HCT116 (cell line): ENCODE results near the gene RELCH. TPM values are rescaled to one million over a fixed set of nuclear protein-coding genes. Genes with fewer than 3 reads are reported as not detected.

Source experiments
- ATAC-seq: fragments of 200-7000 bp; cut with Tn5 transposase; 2 replicates; pipeline ENCODE4 v1.9.1; 2020; ENCODE audit warnings: mild to moderate bottlenecking, moderate library complexity
- BruUV-seq: library from RNA; stranded (reverse); fragments of 400-500 nt; replicated peaks from 2 replicates; lab custom pipeline; 2021; lab: Mats Ljungman, UMichigan
- CTCF ChIA-PET: fragments of 300-600 bp; sonication (Branson Sonifier 250); formaldehyde crosslinking; loops from one replicate; lab custom pipeline; 2021; ENCODE audit warnings: antibody characterized with exemption; lab: Charles Lee
- POLR2A ChIA-PET: fragments of 300-600, 350-600 bp; sonication (Branson Sonifier 250); formaldehyde crosslinking; loops from one replicate; lab custom pipeline; 2021; ENCODE audit warnings: antibody characterized with exemption; lab: Charles Lee
- RAD21 ChIA-PET, 2 experiments: fragments of 300-600 bp; sonication (Branson Sonifier 250); formaldehyde crosslinking; loops; one replicate each; lab custom pipeline; 2023; ENCODE audit warnings: low total read pairs in 2 of 2; ENCODE audit not compliant: uncharacterized antibody in 2 of 2, unreplicated experiment in 2 of 2, low non-redundant PET in 1 of 2; lab: Charles Lee
- DNase-seq: peaks from one replicate; pipeline ENCODE4 v3.0.0-alpha.2; 2010; ENCODE audit warnings: low read depth, low spot score
- H2AFZ ChIP-seq: fragments of 200-600 bp; shearing (Covaris generic), sonication (generic); 2 replicates; pipeline ENCODE4 v1.6.1; 2017; ENCODE audit warnings: low read depth, mixed run types, mixed read lengths, antibody characterized with exemption, low read length; ENCODE audit not compliant: poor library complexity, severe bottlenecking
- H3K27ac ChIP-seq: 2 replicates; pipeline ENCODE4 v1.5.1; 2012; ENCODE audit warnings: low read depth, low read length
- H3K27me3 ChIP-seq: fragments of 200-600 bp; sonication (generic); 2 replicates; pipeline ENCODE4 v1.6.1; 2016; ENCODE audit warnings: mixed run types, low read length, mixed read lengths; ENCODE audit not compliant: insufficient read depth
- H3K36me3 ChIP-seq, 2 experiments: fragments of 200-500 bp in 1 of 2; fragments of 200-600 bp in 1 of 2; sonication (Bioruptor generic) in 1 of 2; sonication (generic) in 1 of 2; 2 replicates each; pipeline versions ENCODE4 v1.5.1 to v1.6.1; 2014 to 2016; ENCODE audit warnings: low read length in 2 of 2, inconsistent platforms in 1 of 2, mixed read lengths in 1 of 2, mixed run types in 1 of 2; ENCODE audit not compliant: insufficient read depth in 2 of 2, control insufficient read depth in 1 of 2
- H3K4me1 ChIP-seq, 2 experiments: fragments of 200-600 bp in 1 of 2; sonication (generic) in 1 of 2; 2 replicates each; pipeline versions ENCODE4 v1.5.1 to v1.6.1; 2012 to 2017; ENCODE audit warnings: low read length in 2 of 2, inconsistent platforms in 1 of 2, mild to moderate bottlenecking in 1 of 2, mixed read lengths in 1 of 2, mixed run types in 1 of 2, moderate library complexity in 1 of 2; ENCODE audit not compliant: insufficient read depth in 2 of 2, control insufficient read depth in 1 of 2
- H3K4me2 ChIP-seq: fragments of 200-600 bp; sonication (generic); 2 replicates; pipeline ENCODE4 v1.6.1; 2017; ENCODE audit warnings: mixed run types, low read length, mixed read lengths
- H3K4me3 ChIP-seq, 2 experiments: fragments of 200-600 bp in 1 of 2; sonication (generic) in 1 of 2; replicated peaks in 1 of 2; 2 replicates each; pipeline ENCODE4 v1.5.1; 2011 to 2016; ENCODE audit warnings: low read length in 2 of 2, control low read depth in 1 of 2, low read depth in 1 of 2, mild to moderate bottlenecking in 1 of 2, mixed read lengths in 1 of 2, mixed run types in 1 of 2
- H3K79me2 ChIP-seq: fragments of 200-600 bp; sonication (generic); 2 replicates; pipeline ENCODE4 v1.6.1; 2017; ENCODE audit warnings: mild to moderate bottlenecking, mixed run types, low read length, moderate library complexity, mixed read lengths; ENCODE audit not compliant: insufficient read depth
- H3K9ac ChIP-seq: fragments of 200-600 bp; sonication (generic); 2 replicates; pipeline ENCODE4 v1.6.1; 2016; ENCODE audit warnings: low read length, mixed read lengths
- H3K9me2 ChIP-seq: fragments of 200-600 bp; sonication (generic), shearing (Covaris generic); 2 replicates; pipeline ENCODE4 v1.6.1; 2017; ENCODE audit warnings: mixed run types, mild to moderate bottlenecking, moderate library complexity; ENCODE audit not compliant: insufficient read depth
- H3K9me3 ChIP-seq, 2 experiments: fragments of 200-500 bp in 1 of 2; fragments of 200-600 bp in 1 of 2; sonication (Bioruptor generic) in 1 of 2; sonication (generic) in 1 of 2; 2 replicates each; pipeline ENCODE4 v1.6.1; 2014 to 2017; ENCODE audit warnings: low read length in 2 of 2, mixed read lengths in 2 of 2, inconsistent platforms in 1 of 2, low read depth in 1 of 2, mild to moderate bottlenecking in 1 of 2, mixed run types in 1 of 2, moderate library complexity in 1 of 2; ENCODE audit not compliant: control insufficient read depth in 1 of 2, insufficient read depth in 1 of 2
- H4K20me1 ChIP-seq: fragments of 200-600 bp; sonication (generic), shearing (Covaris generic); 2 replicates; pipeline ENCODE4 v1.6.1; 2017; ENCODE audit warnings: mixed run types, mild to moderate bottlenecking, moderate library complexity; ENCODE audit not compliant: insufficient read depth
- CBX3 ChIP-seq: IDR thresholded peaks from 2 replicates; pipeline ENCODE4 v1.6.1; 2012; ENCODE audit warnings: low read depth
- EGR1 ChIP-seq: IDR thresholded peaks from 2 replicates; pipeline ENCODE4 v1.6.1; 2012; ENCODE audit warnings: low read depth
- ELF1 ChIP-seq: IDR thresholded peaks from 2 replicates; pipeline ENCODE4 v1.6.1; 2012; ENCODE audit warnings: low read depth, borderline replicate concordance
- EZH2 ChIP-seq: fragments of 200-600 bp; sonication (generic); IDR thresholded peaks from 2 replicates; pipeline ENCODE4 v1.6.1; 2017; ENCODE audit warnings: antibody characterized with exemption, mixed run types
- POLR2A ChIP-seq: IDR thresholded peaks from 2 replicates; pipeline ENCODE4 v1.7.0; 2011; ENCODE audit warnings: borderline replicate concordance; ENCODE audit not compliant: insufficient read depth, insufficient read length; ENCODE audit errors: extremely low read depth
- SRF ChIP-seq: IDR thresholded peaks from 2 replicates; pipeline ENCODE4 v1.6.1; 2012; ENCODE audit warnings: low read depth
- ZFX ChIP-seq: fragments of 450-650 bp; IDR thresholded peaks from 2 replicates; pipeline ENCODE4 v1.6.1; 2017
- intact Hi-C: fragments of 100-400 bp; cut with micrococcal nuclease; formaldehyde crosslinking; loops from 2 replicates; pipeline ENCODE4 v1.10.0; 2022
- total RNA-seq: library from RNA; stranded (reverse); gene quantifications from one replicate; pipeline ENCODE4 v1.2.1, GENCODE V29; 2021; ENCODE audit not compliant: unreplicated experiment
- TF ChIP-seq, protein P1 (sequence below): IDR thresholded peaks from 2 replicates; pipeline ENCODE4 v1.6.1; 2012
- TF ChIP-seq, protein P2 (sequence below): IDR thresholded peaks from 2 replicates; pipeline ENCODE4 v1.6.1; 2011; ENCODE audit warnings: mild to moderate bottlenecking, low read length, moderate library complexity; ENCODE audit not compliant: insufficient replicate concordance; ENCODE audit errors: extremely low read depth

RELCH gene
- total RNA-seq, 1 experiment from 2014 or later, result 17.4 TPM

DNA sequence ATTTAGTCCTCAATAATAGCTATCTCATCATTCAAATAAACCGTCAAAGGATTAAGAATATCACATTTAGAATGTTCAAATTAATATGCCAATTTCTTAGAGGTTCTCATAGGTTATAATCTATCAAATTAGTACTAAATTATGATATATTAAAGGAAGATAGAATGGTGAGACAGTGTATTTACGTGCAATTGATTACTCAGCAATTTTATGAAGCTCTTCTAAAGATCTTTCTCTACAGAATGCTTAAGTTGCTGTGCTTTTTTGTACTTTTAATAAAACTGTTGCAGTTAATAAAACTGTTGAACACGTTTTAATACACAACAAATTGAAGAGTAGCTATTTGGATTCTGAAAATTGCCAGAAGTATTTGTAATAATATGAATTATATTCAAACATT is 39.0 kb downstream of the RELCH start:
- Histone ChIP-seq H3K27ac (no peak overlapping the region), H3K4me1 (no peaks in the 10 kb centered on the region), H3K36me3 (peaks cover 3 to 11% of the 10 kb centered on the region in 2 experiments; a peak in 3 of 4 replicates), H3K9me3 (no peaks in the 10 kb centered on the region; a peak in 1 of 4 replicates), H3K9ac (no peak overlapping the region), H4K20me1 (no peaks in the 10 kb centered on the region), H3K27me3 (no peaks in the 10 kb centered on the region), H3K4me2 (no peak overlapping the region), H3K4me3 (no peak overlapping the region), H3K9me2 (no peaks in the 10 kb centered on the region), H2AFZ (no peak overlapping the region), H3K79me2 (no peaks in the 10 kb centered on the region)
- ChIA-PET POLR2A (interaction anchor here (1.1 kb wide), 1 partner anchor 39 kb away, joined by 3 read pairs; the partner anchor contains the start of genes PIGN and RELCH), RAD21 (no interaction called here), CTCF (no interaction called here)
- TF ChIP-seq CBX3 (no peak), ZFX (no peak)
- TF ChIP-seq, protein P1, sequence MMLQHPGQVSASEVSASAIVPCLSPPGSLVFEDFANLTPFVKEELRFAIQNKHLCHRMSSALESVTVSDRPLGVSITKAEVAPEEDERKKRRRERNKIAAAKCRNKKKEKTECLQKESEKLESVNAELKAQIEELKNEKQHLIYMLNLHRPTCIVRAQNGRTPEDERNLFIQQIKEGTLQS, result no peak
- no TSS peak for BruUV-seq
- ATAC-seq, result no peak
- intact Hi-C loops, result no loop called here
- DNase-seq, result no peak

DNA sequence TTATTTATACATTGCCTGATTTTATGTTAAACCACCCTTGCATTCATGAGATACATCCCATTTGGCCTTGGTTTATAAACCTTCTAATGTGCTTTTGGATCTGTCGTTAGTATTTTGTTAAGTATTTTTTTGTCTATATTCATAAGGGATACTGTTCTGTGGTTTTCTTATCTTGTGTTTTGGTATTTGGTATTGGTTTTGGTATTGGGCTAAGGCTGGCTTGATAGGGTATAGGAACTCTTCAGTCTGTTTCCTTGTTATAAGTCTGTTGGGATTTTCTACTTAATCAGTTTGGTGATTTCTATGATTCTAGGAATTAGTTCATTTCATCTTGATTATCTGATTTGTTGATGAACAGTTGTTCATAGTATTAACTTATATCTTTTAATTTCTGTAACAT is 49.2 kb downstream of the RELCH start:
- no peak overlapping the region for H3K9ac ChIP-seq
- DNase-seq, result no peak
- no peaks in the 10 kb centered on the region for H3K9me3 ChIP-seq
- CTCF ChIA-PET, result no interaction called here
- BruUV-seq, result no TSS peak
- H3K36me3 ChIP-seq, result peaks cover 0 to 6% of the 10 kb centered on the region in 2 experiments; a peak in 2 of 4 replicates
- no peaks in the 10 kb centered on the region for H3K27me3 ChIP-seq
- intact Hi-C loops, result no loop called here
- H4K20me1 ChIP-seq, result no peaks in the 10 kb centered on the region
- H3K4me1 ChIP-seq, result no peaks in the 10 kb centered on the region
- no peak overlapping the region for H3K4me2 ChIP-seq
- no peak overlapping the region for H3K27ac ChIP-seq
- H3K79me2 ChIP-seq, result no peaks in the 10 kb centered on the region
- no peak for TF ChIP-seq SRF
- no peak for TF ChIP-seq EGR1
- TF ChIP-seq POLR2A, result no peak
- TF ChIP-seq CBX3, result no peak
- TF ChIP-seq EZH2, result no peak
- TF ChIP-seq, protein P2, sequence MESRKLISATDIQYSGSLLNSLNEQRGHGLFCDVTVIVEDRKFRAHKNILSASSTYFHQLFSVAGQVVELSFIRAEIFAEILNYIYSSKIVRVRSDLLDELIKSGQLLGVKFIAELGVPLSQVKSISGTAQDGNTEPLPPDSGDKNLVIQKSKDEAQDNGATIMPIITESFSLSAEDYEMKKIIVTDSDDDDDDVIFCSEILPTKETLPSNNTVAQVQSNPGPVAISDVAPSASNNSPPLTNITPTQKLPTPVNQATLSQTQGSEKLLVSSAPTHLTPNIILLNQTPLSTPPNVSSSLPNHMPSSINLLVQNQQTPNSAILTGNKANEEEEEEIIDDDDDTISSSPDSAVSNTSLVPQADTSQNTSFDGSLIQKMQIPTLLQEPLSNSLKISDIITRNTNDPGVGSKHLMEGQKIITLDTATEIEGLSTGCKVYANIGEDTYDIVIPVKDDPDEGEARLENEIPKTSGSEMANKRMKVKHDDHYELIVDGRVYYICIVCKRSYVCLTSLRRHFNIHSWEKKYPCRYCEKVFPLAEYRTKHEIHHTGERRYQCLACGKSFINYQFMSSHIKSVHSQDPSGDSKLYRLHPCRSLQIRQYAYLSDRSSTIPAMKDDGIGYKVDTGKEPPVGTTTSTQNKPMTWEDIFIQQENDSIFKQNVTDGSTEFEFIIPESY, result no peak
- no peak for TF ChIP-seq ELF1
- TF ChIP-seq, all 23 proteins: peak for 0
- ChIA-PET RAD21 (no interaction called here), POLR2A (no interaction called here)
- Histone ChIP-seq H2AFZ (no peak overlapping the region), H3K9me2 (no peaks in the 10 kb centered on the region), H3K4me3 (no peak overlapping the region)
- ATAC-seq, result no peak
